NOMO-1 (cell line): Measurements from ENCODE around the gene SLX9.

ENCODE experiments used
- DNase-seq, 2 experiments: peaks; one replicate each; lab custom pipeline; 2025; ENCODE audit not compliant: unreplicated experiment in 2 of 2; lab: John Stamatoyannopoulos, UW

Gene SLX9

DNA sequence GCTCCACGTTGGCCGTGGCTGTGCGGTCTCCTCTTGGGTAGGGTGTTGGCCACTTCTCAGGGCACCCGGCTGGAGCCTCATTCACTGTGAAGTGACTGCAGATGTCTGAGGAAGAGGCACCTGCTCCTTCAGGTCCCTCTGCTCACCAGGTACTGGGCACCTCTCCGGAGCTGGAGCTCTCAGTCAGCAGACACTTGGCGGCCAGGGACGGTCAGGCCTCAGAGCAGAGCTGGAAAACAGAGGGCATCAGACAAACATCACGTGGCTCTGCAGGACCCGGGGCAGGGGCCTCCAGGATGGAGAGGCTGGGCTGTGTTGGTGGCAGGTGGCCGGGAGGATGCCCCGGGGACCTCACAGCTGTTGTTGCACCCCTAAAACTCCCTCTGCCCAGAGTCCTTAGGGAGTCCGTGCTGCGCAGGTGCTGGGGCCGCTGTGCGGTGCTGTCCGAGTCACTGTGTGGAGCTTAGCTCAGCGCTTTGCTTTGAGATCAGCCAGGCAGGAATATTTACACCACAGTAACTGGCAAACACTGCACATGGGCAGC, 59.7 kb downstream of the SLX9 start:
- no peak for DNase-seq

DNA sequence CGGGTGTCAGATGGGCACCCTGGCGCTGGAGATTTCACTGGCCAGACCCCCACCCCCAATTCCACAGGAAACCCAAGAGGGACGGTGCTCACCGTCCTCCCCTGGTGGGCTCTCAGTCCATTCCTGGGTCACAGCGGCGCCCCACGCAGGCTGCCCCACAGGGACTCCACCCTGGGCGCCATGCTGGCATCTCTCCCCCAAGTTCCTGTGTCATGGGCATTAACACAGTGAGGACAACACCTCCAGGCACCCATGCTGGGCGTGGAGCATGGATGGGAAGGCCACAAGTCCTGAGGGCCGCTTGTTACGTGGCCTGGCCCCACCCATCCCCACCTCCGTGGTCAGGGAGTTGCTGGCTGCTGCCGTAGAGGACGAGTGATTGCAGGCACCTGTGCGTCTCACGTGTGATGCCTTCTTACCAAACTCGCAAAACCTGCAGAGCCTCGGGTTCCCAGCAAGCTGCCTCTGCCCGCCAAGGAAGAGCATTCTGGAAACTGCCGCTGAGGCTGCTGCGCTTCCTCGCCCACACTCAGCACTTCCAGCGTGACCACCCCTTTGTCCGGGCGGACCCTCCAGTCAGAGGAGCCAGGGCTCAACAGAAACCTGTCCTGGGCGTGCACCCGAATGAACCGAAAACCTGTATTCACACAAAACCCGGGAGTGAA, 60.3 kb downstream of the SLX9 start:
- DNase-seq, result no peak

DNA sequence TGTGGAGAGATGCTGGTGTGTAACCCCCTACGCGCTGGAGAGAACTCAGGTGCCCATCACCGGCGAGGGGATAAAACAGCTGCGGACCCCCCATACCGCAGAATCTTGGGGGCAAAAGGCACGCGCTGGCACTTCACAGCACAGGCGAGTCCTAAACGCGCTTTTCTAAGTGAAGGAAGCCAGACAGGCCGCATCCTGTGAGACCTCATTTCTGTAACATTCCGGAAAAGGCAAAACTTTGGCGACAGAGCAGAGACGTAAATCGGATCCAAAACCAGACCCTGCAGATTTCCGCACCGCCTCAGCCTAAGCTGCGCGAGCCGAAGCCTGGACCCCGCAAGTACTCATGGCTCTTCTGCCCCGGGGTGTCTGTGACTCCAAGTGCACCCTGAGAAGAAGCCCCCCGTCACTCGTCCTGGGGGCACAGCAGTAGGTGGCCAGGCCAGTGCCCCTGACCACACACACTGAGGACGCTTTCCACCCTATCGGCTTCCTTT, 60.9 kb downstream of the SLX9 start:
- no peak for DNase-seq

DNA sequence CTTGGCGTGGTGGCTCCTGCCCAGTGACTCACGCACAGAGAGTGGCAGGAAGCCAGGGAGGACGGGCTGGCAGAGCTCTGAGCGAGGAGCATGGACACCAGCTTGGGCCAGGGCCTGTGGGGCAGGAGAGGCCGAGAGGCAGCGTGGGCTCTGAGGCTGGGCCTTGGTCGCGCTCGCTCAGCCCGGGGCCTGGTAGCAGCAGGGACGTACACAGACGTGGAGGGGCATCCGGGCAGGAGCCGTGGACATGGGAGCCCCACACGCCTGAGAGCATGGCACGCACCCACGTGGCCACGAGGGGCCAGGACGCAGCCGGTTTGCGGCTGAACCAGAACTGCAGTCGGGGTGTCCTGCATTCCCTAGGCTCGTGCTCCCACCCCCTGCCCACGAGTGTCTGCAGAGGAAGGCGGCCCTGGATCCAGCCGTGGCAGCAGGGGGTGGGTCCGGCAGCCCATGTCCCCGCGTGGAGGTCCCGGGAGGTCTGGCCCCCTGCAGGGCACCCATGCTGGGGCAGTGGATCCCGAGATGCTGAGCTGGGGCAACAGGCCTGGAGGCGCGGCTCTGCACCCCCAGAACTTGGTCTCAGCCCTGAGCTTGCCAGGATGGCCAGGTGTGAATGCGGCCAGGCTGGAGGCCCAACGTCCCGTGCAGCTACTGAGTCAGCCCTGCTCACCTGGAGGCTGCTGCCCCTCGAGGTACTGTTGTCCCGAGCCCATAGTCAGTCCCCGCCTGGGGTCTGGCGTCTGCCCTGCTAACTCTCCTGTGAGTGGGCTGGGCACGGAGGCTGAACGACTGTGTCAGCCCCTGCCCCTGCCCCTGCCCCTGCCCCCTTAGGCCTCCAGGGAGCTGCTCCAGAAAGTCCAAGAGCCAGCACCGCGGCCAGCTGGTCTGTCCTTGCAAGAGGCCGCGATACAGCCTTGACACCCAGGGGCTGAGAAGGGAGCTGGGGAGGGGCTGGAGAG, 61.6 kb downstream of the SLX9 start:
- DNase-seq, result no peak

DNA sequence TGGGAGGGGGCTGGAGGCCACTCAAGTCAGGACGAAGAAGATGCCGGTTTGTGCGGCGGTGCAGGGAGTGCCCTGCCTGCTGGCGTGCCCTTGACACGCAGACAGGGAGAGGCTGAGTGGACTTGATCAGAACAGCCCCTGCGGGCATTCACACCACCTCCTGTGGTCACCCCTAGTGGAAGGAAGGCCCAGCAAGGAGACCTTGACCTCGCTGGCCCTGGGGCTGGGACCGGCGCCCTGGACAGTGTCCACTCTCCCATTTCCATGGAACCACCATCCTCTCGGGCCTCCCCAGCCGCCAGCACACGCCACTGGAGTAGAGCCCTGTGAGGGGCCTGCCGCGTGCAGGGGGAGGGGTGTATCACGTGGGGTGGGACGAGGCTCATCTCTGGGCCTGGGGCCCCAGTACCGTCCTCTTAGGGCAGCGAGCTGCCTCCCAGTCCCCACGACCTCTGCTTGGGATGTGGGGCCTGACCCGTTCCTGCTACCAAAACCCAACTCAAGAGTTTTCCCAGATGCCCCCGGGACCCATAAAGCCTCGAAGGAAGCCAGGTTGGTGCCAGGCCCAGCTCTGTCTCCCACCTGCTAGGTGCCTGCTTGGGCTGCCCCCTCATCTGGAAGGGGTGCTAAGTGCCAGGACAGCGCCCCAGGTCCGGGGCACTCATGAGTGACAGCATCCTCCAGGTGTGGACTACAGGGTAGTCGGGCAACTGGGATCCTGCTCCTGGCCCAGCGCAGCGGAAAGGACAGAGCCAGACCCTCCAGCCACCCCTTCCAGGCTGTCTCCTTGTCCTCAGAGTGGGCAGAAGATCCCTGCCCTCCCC, 62.8 kb downstream of the SLX9 start:
- no peak for DNase-seq

DNA sequence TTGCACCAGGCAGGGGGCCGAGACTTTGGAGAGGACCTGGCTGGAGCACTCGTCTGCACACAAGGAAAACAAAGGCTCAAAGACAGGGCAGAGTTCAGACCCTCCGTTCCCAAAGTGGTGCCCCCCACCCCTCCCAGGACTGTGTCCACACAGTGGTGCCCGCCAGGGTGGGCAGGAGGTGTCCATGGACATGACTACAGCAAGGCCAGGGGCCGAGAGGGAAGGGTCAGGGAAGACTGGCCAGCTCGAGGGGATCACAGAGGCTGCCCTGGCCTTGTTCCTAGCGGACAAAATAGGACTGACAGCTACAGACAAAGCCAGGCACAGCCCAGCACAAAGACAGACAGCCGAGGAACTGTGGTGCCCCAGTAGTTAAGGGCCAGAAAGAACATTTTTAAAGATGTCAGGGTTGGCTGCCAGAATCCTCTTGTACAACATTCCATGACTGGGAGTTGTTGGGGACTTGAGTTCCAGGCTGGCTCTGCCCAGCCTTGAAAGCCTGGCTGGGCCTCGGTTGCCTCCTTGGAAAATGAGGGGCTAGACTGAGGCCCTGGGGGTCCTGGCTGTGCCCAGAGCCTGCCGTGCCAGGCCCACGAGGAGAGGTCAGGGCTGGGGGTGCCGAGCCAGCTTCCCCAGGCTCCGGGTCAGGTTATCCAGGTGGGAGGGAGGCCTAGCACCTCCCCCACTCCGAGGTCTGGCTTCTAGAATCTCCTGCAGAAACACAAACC, 63.7 kb downstream of the SLX9 start:
- no peak for DNase-seq

DNA sequence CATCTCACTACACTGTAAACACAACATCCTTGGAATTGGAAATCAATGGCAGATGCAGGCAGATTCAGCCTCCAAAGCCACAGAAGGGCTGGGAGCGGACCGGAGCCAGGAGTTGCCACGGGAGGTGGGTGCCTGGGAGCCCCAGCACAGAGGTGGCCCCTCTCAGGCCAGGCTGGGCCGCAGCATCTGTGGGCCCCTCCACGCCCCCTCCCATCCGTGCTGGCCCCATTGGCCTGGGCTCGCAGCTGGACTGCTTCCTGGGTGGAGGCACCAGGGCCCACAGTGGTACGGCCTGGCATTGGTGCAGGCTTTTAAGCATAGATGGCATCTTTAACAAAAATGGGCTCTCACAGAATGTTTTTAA, 64.2 kb downstream of the SLX9 start:
- no peak for DNase-seq

DNA sequence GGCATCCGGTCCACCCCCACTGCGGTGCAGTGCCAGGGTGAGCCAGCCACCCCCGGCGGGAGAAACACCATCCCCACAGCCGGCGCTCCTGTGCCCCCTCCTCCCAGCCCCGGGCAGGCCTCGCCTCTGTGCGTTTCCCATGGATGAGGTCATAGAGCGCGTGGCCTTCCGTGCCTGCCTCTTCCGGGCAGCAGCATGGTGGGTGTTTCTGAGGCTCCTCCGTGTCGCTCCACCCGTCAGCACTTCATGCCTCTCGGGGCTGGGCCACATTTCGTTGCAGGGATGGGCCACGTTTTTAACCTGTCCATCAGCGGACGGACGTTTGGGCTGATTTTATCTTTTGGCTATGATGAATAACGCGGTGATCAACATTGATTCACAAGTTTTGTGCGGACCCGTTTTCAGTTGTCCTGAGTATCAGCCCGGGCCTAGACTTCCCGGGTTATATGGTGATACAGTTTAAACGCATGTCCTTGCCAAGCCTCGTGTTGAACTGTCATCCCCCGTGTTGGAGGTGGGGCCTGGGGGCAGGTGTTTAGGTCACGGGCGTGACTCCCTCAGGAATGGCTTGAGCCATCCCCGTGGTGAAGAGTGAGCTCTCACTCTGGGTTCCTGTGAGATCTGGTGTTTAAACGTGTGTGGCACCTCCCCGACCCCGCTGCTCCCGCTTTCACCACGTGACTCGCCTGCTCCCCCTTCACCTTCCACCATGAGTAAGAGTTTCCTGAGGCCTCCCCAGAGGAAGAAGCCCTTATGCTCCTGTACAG, 64.8 kb downstream of the SLX9 start:
- peak in 1 of 2 experiments; percentile 3 for DNase-seq

DNA sequence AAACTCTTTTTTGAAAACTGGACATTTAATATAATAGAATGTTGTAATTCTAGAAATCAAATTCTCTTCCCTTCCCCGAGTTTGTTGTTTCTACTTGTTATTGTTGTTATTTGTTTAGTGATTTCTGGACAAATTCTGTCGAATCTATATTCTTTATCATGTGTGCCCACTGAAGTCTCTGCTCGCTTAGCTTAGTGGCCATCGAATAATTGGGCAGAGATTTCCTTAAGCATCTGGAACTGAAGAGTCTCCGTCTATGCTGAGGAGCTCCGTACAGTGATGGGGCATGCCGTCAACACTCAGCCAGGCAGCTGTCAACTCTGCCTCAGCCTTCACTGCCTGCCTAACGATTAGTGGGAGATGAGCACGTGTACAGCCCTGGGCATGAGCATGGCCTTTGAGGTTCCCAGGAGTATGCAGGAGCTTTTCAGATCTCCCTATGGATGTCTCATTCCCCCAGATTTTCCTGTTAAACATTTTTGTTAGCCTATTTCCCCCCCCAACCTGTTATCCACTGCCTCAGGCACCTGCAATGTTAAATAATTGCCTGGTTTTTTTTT, 66.8 kb downstream of the SLX9 start:
- no peak for DNase-seq

DNA sequence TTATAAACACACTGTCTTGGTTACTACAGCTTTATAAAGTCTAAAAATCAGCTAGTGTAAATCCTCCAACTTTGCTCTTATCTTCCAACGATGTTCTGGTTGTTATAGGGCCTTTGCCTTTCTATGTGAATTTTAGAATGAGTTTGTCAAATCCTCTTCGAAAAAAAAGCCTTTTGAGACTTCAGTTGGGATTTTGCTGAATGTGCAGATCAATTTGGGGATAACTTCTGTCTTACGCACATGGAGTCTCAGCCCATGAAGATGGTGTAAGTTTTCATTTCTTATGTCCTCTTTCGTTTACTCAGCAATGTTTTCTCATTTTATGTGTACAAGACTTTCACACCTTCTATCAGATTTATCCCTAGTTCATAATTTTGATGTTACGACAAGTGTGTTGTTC, 69.8 kb downstream of the SLX9 start:
- DNase-seq, result no peak

DNA sequence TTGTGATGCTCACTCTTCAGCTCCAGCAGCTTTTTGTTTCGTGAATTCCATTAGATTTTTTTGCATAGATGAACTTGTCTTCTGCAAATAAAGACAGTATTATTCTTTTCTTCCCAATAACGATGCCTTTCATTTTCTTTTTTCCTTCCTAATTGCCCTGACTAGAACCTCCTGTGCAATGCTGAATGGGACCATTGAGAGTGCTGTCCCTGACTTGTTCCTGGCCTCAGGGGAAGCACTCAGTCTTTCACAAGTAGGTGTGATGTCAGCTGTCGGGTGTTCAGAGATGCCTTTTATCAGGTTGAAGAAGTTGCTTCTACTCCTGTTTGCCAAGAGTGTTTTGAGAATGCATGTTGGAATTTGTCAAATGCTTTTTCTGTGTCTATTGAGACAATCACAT, 70.3 kb downstream of the SLX9 start:
- no peak for DNase-seq

DNA sequence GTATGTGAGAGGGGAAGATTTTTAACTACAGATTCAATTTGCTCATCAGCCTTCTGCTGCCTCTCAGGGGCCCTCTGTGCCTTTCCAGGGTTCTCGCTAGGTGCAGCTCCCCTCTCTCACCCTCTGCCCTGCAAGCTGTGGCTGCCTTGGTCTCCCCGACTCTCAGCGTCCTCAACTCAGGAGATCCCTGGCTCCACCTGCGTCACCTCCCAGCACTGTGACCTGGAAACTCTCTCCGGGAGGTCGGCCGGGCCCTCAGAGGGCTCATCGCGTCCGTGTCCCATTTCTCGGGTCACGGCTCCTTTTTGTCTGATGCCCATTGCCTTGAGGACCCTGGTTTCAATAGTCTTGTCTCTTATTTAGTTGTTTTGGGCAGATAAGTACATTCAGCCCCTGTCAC, 71.0 kb downstream of the SLX9 start:
- DNase-seq, result no peak

DNA sequence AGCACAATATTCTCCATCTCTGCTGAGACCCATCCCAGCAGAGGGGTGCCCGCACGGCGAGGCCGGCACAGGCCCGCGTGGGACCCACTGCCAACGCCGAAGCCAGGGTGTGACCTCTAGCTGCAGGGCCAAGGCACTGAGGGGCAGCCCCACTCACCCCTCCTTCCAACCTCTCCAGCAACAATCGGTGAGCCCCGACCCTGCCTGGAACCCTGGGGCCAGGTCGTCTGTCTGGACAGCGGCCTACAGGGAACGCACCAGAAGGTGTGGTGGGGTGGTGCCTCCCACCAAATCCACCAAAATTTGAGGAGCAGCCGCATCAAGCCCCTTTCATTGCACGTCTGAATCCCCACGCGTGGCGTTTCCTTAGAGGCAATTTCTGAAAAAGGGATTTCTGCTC, 71.6 kb downstream of the SLX9 start:
- DNase-seq, result no peak

DNA sequence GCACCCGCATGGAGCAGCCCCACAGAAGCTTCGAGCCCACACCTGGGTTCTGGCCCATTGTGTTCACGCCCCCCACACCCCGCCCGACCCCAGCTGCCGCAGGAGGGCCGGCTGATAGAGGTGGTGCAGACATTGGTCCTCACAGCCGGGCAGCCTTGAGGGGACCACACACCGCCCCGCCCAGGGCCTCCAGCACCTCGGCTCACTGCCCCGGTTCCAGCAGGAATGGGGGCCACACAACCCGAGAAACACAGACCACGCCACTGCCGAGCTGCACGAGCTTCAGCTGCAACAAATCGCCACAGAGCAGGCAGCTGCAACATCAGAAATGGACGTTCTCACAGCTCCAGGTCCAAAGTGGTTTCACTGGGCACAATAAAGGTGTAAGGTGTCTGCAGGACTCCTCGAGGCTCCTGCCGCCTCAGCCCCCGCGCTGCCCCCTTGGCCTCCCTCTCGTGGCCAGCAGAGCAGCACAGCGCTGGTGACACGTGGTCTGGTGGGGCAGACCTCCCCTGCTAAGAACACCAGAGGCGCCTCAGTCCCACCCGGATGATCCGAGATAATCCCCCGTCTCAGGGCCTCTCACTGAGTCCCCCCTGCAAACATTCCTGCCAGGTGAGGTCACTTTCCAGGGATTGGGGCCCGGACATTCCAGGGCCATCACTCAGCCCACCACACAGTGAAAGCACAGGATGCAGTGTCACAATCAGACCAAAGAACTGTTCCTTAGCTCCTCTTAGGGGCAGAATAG, 72.3 kb downstream of the SLX9 start:
- DNase-seq, result no peak

DNA sequence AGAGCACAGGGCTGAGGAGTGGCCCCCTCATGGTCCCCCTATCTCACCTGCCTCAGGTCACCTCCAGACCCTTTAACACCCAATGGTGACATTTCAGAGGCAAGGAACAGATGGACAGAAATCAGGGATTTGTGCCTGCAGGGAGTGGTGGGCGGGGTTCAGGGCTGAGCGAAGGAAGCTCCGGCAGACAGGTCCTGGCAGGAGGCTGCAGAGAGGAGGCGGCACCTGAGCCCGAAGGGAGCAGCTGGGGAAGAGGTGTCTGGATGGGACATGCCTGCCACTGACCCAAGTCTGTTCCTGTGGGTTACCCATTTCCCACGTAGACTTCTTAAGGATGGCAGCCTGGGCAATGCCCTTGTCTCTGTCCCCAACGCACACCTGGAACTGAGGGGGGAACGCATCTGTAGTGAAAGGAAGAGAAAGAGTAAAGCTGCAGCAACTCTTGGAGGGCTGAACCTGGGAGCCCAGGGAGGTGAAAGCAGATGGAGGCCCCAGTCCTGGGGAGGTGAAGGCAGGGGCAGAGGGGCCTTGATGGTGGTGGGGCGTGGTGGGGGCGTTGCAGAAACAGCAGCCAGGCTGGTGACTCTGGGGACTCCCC, 72.9 kb downstream of the SLX9 start:
- DNase-seq, result no peak

DNA sequence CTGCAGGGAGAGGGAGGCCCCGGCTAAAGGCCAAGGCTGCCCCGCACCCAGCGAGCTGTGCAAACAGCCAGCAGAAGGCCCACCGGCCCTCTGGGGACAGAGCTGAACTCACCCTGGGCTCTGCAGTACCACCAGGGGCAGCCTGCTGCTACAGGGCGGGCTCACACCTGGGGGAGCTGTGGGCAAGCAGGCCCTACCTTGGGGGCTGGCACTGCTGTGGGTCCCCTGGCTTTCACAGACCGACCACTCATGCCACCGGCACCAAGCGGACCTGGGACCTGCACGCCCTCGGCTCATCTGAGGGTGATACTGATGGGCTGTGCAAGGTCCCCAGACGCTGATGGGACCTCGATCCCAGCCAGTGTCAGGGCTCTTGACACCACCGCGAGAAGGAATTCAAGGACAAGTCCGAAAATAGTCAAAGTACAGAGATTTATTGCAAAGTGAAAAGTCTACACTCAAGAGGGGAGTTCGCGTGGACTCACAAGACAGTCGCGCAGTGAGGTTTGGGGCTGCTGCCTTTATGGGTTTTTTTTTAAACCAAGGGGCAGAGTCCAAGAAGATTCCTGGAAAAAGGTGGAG, 73.5 kb downstream of the SLX9 start:
- DNase-seq, result no peak

DNA sequence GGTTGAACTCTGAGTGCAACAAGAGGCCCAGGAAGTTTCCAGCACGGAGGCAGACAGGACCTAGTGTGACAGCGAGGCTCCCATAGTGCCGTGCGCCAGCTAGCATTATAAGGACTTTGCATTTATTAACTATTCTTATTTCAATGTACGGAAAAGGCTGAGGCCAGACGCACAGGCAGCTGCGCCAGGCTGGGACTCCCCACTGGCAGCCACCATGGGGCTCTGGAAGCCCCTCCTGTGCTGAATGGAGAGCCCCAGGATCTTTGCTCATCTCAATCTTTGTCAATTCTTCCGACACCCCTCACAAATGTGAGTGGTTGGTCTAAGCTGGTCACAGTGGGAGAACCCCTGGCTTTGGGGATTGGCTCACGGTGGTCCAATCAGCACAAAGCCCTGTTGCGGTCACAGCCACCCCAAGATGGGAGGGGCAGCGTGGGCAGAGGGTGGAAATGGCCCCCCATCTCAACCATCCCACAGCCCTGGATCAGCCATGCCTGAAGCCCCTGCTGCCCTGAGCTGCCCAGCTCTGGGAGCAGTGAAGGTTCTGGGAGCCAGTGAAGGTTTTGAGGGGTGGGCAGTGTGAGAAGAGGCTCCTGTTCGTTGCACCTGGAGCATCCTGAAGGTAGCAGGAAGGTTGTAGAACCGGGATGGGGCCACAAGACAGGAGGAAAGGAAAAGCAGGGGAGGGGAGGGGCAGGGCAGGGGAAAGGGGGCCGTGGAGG, 75.1 kb downstream of the SLX9 start:
- no peak for DNase-seq
